IPS DF 6.9 (cell line): ENCODE data around the gene CORO2B.
"Not testable (repeated sequence)": the region's sequence is repeated elsewhere in the genome, so short reads cannot be mapped to it uniquely, and the experiment has no call there.

Source experiments
- DNase-seq: peaks from one replicate; pipeline ENCODE4 v3.0.0-alpha.2; 2013; ENCODE audit warnings: low read depth, low spot score
- H3K27ac ChIP-seq: one replicate; pipeline ENCODE4 v1.5.1; 2013; ENCODE audit warnings: low read length, control low read depth
- H3K27me3 ChIP-seq: 2 replicates; pipeline ENCODE4 v1.6.1; 2013; ENCODE audit warnings: mild to moderate bottlenecking, low read length; ENCODE audit not compliant: control insufficient read depth, insufficient read depth
- H3K36me3 ChIP-seq: 2 replicates; pipeline ENCODE4 v1.6.1; 2013; ENCODE audit warnings: low read length; ENCODE audit not compliant: control insufficient read depth, insufficient read depth
- H3K4me1 ChIP-seq: 2 replicates; pipeline ENCODE4 v1.6.1; 2013; ENCODE audit warnings: low read length; ENCODE audit not compliant: control insufficient read depth, insufficient read depth
- H3K4me3 ChIP-seq: 2 replicates; pipeline ENCODE4 v1.5.1; 2013; ENCODE audit warnings: mild to moderate bottlenecking, low read length
- H3K9me3 ChIP-seq: 2 replicates; pipeline ENCODE4 v1.6.1; 2013; ENCODE audit warnings: low read length, inconsistent platforms; ENCODE audit not compliant: control insufficient read depth, insufficient read depth
- WGBS: extraction: QIAGEN DNeasy Blood & Tissue Kit; methylation state at CpG from one replicate; pipeline ENCODE4 v1.1.7; 2013; ENCODE audit warnings: mixed read lengths, missing lambda C conversion rate; ENCODE audit not compliant: insufficient read length, insufficient coverage; 5-methylcytosine and 5-hydroxymethylcytosine counted together

Gene CORO2B

DNA sequence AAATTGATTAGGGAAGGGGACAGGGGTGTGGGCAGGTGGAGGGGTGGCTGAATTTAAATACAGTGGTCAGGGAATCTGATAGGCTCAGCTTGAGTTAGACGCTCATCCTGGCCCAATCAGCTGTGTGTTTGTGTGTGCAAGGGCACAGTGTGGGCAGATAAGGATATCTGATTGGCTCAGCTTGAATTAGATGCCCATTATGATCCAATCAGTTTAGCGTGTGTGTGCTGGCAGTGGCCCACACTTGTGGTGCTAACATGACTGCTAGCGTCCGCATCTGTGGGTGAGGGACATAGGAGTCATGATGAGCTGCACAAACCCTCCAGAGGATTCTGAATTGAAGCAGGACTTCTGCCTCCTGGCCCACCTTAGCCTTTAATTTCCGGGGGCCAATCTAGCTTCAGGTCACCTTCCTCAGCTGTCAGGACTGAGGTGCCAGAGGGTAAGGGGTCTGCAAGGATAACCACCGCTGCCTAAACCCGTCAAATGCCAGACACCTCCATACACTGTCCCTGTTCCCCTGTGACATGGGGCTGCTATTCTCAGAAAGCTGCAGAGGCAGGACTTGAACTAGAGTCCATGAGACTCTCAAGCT, 97.3 kb downstream of the CORO2B start:
- Histone ChIP-seq H3K36me3 (no peaks in the 10 kb centered on the region), H3K27ac (no peak overlapping the region), H3K4me3 (no peak overlapping the region), H3K9me3 (no peaks in the 10 kb centered on the region), H3K4me1 (no peaks in the 10 kb centered on the region), H3K27me3 (no peaks in the 10 kb centered on the region)
- no peak for DNase-seq
- no CpG with 5 or more reads among the region's 7 CpGs for WGBS

- H3K4me3 ChIP-seq = no peak overlapping the region
- no peaks in the 10 kb centered on the region for H3K27me3 ChIP-seq
- H3K9me3 ChIP-seq = no peaks in the 10 kb centered on the region
- H3K4me1 ChIP-seq = no peaks in the 10 kb centered on the region
- H3K27ac ChIP-seq = no peak overlapping the region
- DNase-seq = no peak
- no CpG with 5 or more reads among the region's 4 CpGs for WGBS
- no peaks in the 10 kb centered on the region for H3K36me3 ChIP-seq
Measured at GRCh38 chr15:68676926-68677325, 98.1 kb downstream of the CORO2B start.

- no CpG with 5 or more reads among the region's 3 CpGs for WGBS
- no peak for DNase-seq
- Histone ChIP-seq H3K27ac (no peak overlapping the region), H3K4me3 (no peak overlapping the region), H3K9me3 (no peaks in the 10 kb centered on the region), H3K27me3 (no peaks in the 10 kb centered on the region), H3K4me1 (no peaks in the 10 kb centered on the region), H3K36me3 (no peaks in the 10 kb centered on the region)
Measured at GRCh38 chr15:68677996-68678395, 99.2 kb downstream of the CORO2B start.

GRCh38 chr15:68678746-68679145, 100.0 kb downstream of the CORO2B start:
- WGBS = no CpG with 5 or more reads among the region's 5 CpGs
- Histone ChIP-seq H3K36me3 (no peaks in the 10 kb centered on the region), H3K4me3 (no peak overlapping the region), H3K4me1 (no peaks in the 10 kb centered on the region), H3K9me3 (no peaks in the 10 kb centered on the region), H3K27me3 (no peaks in the 10 kb centered on the region), H3K27ac (no peak overlapping the region)
- no peak for DNase-seq

DNA sequence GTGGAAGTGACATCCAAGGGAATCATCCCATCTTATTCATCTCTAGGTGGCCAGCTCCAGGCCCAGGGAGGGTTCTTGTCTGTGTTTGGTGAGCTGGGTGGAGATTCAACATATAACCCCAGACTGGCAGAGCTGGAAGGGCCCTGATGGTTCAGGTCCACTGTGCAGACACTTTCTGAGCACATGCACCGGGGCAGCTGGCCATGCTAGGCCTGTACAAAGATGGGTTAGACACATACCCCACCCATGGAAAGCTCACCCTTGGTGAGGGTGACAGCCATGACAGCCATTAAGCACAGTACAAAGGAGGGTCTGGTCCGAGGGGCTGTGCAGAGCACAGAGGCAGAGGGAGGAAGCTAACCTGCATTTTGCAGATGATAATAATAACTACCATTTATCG, 100.4 kb downstream of the CORO2B start:
- H3K27me3 ChIP-seq = no peaks in the 10 kb centered on the region
- WGBS = no CpG with 5 or more reads among the region's 3 CpGs
- no peak overlapping the region for H3K4me3 ChIP-seq
- no peak overlapping the region for H3K27ac ChIP-seq
- no peaks in the 10 kb centered on the region for H3K36me3 ChIP-seq
- H3K4me1 ChIP-seq = no peaks in the 10 kb centered on the region
- no peak for DNase-seq
- no peaks in the 10 kb centered on the region for H3K9me3 ChIP-seq

- DNase-seq = no peak
- Histone ChIP-seq H3K4me3 (no peak overlapping the region), H3K4me1 (no peaks in the 10 kb centered on the region)
Measured at GRCh38 chr15:68679961-68680371, 101.2 kb downstream of the CORO2B start.

DNA sequence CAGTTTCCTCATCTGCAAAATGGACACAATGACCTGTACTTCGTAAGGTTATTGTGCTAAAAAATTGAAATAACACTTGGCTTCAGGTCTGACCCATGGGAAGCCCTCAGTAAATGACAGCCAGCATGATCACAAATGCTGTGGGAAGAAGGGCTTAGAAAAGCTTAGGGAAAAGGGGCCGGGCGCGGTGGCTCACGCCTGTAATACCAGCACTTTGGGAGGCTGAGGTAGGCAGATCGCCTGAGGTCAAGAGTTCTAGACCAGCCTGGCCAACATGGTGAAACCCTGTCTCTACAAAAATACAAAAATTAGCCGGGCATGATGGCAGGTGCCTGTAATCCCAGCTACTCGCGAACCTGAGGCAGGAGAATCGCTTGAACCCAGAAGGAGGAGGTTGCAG, 102.0 kb downstream of the CORO2B start:
- H3K27ac ChIP-seq, H3K4me3 ChIP-seq, H3K36me3 ChIP-seq, H3K27me3 ChIP-seq, H3K9me3 ChIP-seq, DNase-seq, H3K4me1 ChIP-seq: not testable (repeated sequence)
- no CpG with 5 or more reads among the region's 10 CpGs for WGBS

More at GRCh38 chr15:68679961-68680371, 101.2 kb downstream of the CORO2B start:
- Histone ChIP-seq H3K27me3 (no peaks in the 10 kb centered on the region), H3K27ac (no peak overlapping the region), H3K36me3 (no peaks in the 10 kb centered on the region), H3K9me3 (no peaks in the 10 kb centered on the region)
- WGBS = no CpG with 5 or more reads among the region's 4 CpGs

DNA sequence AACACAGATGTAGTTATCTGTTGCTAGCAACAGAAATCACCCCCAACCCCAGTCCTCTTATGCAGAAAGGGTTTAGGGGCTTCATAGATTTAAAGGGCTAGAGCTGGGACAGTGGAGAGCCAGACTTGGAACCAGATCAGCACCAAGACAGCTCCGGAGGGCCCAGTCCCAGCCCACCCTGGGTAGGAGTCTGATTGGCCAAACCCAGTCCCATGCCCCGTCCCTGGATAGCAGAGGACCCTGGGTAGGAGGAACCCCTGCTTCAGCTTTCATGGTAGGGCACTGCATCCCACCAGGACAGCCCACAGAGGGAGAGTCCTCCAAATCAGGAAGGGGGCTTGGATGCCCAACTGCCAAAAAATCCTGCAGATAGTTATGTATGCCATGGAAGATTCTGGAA, 103.0 kb downstream of the CORO2B start:
- no peaks in the 10 kb centered on the region for H3K4me1 ChIP-seq
- no peak for DNase-seq
- no peaks in the 10 kb centered on the region for H3K27me3 ChIP-seq
- no peak overlapping the region for H3K27ac ChIP-seq
- H3K36me3 ChIP-seq = no peaks in the 10 kb centered on the region; the same call in 1 of the 2 replicates
- H3K9me3 ChIP-seq = no peaks in the 10 kb centered on the region
- no peak overlapping the region for H3K4me3 ChIP-seq
- no CpG with 5 or more reads among the region's 2 CpGs for WGBS

GRCh38 chr15:68682330-68682729, 103.5 kb downstream of the CORO2B start:
- no peaks in the 10 kb centered on the region for H3K9me3 ChIP-seq
- no peaks in the 10 kb centered on the region for H3K27me3 ChIP-seq
- no peak for DNase-seq
- no peak overlapping the region for H3K27ac ChIP-seq
- H3K4me1 ChIP-seq = no peaks in the 10 kb centered on the region
- no peaks in the 10 kb centered on the region; the same call in 1 of the 2 replicates for H3K36me3 ChIP-seq
- WGBS = no CpG with 5 or more reads among the region's 5 CpGs
- H3K4me3 ChIP-seq = no peak overlapping the region

- no peaks in the 10 kb centered on the region for H3K27me3 ChIP-seq
- DNase-seq = no peak
- H3K4me3 ChIP-seq = no peak overlapping the region
- H3K27ac ChIP-seq = no peak overlapping the region
- WGBS = no CpG with 5 or more reads among the region's 8 CpGs
- H3K36me3 ChIP-seq = no peaks in the 10 kb centered on the region; the same call in 1 of the 2 replicates
- no peaks in the 10 kb centered on the region for H3K9me3 ChIP-seq
- H3K4me1 ChIP-seq = no peaks in the 10 kb centered on the region
Measured at GRCh38 chr15:68683026-68683425, 104.2 kb downstream of the CORO2B start.

DNA sequence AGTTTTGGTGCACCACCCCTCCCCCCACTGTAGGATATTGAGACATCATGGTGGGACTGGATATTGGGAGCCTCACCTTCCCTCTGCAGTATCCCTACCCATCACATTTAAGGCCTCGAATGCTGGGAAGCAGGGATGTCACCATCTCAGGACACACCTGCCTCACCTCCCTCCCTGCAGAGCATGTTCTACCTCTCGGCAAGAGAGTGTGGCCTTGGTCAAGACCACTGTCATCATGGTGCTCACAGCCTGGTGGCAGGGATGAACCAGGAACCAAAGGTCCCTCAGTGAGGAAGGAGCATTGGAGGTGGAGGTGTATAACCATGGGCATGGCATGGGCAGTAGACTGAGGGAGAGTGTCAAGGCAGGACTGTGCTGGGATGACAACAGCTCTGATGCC, 104.8 kb downstream of the CORO2B start:
- Histone ChIP-seq H3K27me3 (no peaks in the 10 kb centered on the region), H3K4me3 (no peak overlapping the region), H3K9me3 (no peaks in the 10 kb centered on the region), H3K27ac (no peak overlapping the region), H3K4me1 (no peaks in the 10 kb centered on the region), H3K36me3 (no peaks in the 10 kb centered on the region; the same call in 1 of the 2 replicates)
- WGBS = no CpG with 5 or more reads among the region's 2 CpGs
- DNase-seq = no peak
